HG02884 (cell line): ENCODE results near the gene HOXA13.

ENCODE experiments used
- ATAC-seq: cut with Tn5 transposase; IDR thresholded peaks from one replicate; pipeline ENCODE4 v1.9.1; 2021; ENCODE audit warnings: mild to moderate bottlenecking, moderate library complexity; ENCODE audit not compliant: unreplicated experiment

The HOXA13 gene

DNA sequence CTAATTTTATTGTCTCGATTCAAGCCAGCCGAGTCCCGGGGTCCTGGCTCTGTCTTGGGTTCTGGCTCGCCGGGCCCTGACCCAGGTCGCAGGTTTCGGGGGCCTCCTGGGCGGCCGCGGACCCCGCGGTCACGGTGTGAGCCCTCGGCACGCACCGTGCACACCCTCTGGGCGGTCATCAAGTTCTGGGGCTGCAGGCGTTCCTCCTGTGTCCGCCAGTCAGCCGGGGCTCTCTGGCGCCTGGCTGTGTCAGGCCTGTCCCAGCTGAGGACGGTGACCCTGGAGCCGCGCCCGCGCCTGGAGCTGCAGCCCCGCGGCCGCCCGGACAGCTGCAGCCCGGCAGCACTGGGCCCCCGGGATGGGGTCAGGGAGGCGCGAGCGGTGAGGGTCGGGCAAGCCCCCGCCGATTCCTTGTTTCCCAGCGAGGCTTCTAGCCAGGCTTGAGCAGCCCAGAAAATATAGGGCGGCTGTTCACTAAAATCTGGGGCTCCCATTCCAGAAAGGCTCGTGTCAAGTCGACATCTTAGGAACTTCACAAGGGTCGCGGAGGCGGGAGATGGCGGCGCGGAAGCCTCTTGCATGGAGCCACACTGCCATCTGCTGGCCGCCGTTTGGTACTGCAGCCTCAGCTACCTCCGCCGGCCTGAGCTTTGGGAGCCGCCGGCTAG, 39.2 kb downstream of the HOXA13 start:
- ATAC-seq = no peak

DNA sequence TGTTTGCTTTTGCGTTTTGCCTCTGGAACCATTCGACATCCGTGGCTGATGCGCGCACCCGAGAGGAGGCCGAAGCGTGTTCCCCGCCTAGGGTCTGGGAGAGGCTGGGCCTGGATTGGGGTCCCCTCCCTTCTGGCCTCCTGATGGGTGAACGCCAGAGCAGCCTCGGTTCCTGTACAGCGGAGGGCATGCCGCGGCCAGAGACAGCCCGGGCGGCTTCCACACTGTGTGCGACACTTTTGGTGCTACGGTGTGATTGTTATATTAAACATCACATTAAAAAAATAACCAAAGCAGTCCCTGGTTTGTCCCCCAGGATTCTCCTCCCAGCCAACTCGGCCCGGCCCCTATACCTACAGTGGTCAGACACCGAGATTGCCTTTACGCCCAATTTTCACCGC, 39.7 kb downstream of the HOXA13 start:
- ATAC-seq = no peak

DNA sequence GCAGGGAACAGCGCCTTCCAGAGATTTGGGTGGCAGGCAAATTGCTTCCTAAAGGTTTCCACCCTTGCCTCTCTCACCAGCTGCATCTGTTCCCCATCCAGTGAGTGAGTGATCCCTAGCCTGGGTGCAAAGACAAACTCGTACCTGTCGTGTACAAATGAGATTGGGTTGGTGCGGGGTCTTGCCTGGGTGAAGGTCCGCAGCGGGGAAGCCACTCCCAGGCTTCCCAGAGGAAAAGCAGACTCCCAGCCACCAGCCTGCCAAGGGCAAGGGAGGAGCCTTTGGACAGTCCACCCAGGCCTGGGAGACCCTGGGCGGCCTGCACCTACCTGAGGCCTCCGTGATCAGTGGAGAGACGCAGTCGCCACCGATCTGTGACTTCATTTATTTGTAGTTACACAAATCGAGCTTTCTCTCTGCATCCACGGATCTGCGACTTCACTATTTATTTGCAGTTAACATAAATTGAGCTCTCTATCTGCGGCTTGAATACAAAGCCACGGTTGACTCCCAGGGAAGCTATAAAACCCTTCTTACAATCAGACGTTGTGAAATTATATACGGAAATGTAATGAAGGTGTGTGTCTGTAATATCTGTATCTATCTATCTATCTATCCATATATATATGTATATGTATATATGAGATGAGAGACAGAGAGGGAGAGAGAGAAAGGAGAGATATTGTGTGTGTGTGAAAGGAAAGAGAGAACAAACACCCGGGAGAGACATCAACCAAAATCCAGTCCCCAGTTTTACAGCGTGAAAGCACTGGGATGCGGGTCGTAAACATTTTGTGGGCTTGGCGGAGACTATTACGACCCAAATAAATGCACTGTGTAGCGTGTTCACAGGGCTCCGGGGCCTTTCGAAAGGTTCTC, 40.4 kb downstream of the HOXA13 start:
- no peak for ATAC-seq

DNA sequence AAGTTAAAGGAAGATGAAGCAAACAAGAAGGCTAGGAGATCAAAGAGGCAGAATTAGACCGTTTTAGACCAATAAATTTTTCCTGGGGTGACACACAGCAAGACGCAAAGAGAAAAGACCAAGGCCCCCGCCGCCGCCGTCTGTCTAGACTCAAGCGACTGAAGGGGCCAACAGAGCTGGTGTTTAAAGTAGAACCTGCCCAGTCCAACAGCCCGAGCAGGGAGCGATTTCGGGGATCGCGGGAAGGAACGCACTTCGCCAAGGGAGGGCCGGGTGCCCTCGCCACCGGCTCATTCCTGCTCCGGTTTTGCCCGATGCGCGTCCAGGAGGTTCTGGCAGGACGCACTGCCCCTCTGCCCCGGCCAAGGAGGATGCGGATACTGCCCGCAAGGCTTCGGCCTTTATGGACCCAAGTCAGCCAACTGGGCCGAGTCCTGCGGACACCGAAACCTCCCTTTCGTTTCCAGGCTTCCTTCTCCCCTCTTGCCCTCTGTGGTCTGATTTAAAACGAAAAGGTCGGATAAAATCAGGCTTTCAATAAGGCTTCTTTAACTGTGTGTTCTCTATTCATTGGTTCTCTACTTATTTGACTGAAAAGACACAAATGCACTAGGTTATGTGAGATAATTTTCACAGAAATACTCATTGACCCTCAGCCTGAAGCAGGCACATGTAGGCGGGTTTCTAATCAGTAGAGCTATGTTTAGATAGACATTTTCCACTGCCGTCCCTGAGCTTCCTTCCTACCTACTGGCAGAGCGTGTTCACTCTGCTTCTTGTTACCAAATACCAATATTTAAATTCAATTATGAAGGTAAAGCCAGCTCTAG, 41.2 kb downstream of the HOXA13 start:
- no peak for ATAC-seq

DNA sequence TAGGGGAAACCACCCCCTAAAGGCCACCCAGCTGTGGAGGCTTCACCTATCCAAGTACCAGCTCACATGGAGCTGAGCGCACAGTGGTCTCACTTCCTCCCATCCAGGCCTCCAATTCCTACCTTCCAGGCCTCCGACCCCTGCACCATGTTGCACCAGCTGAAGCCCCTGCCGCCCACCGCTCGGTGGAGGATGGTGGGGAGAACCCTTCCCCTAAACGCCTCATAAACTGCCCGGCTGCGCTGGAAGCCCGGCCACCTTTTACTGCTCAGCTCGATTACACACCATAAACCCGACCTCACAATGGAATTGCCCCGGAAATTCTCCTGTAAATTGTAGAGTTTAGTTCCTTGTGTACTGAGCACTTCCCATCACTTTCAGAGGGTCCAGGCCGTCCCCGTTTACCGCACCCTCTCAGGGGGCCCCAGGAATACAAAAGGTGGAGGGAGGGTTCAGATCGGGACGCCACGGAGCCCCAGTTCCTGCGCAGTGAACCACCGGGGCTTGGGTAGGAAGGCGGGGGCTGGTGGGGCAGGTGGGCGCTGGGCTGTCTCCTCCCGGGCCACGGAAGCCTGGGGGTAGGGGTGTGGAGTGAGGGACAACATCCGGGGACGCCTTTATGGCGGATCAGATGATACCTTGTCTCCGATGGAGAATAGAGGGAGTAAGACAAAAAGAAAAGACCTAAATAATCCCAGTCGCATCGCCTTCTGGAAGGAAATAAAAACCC, 42.0 kb downstream of the HOXA13 start:
- no peak for ATAC-seq

DNA sequence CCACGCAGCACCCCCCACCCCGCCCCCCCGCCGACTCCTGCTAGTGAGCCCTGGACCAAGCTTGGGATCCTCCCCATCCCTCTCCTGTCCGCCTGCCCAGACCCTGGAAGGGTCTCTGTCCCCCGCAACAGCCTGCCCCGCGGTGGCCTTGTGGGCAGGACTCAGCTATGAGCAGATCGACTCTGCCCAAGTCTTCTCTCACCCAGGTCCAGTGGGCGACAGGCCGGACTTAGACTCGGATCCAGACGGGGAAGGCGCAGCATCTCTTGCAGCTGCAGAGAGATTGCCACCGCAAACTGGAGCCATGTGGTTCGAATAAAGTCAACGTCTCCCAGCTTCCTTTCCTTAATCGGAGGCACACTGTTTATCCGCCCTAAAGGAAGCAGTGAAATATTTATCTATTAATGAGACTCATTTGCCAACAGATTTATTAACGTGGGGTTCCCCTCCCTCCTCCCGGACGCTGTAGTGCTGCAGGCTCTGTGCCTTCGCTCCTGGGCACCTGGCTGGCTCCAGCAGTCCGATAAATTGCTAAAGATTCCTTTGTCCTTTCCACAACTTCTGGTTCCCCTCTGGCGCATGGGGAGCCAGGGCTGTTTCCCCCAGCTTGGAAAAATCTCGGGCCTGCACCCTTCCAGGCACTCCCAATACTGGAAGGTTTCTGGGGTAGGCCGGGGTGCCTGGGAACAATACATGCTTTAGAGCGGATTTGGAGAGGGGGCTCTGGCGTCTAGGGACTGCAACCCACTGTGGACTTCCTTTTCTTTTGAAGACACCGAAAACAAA, 42.8 kb downstream of the HOXA13 start:
- ATAC-seq = no peak

DNA sequence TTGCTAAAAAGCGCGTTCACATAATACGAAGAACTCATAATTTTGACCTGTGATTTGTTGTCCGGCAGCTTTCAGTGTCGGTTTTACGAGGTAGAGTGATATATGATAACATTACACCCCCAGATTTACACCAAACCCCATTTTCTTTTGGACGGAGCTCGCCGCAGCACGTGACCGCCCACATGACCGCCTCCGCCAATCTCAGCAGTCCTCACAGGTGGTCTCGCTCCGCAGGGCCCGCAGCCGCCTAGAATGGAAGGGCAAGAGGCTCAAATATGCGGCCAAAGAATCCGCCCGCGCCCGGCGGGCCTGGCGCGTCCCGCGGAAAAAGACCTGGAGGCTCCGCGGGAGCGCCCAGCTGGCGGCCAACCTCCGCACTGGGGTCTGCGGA, 43.4 kb downstream of the HOXA13 start, which contains the start of gene HOXA7:
Gene HOXA7 (minus strand): TSS at position 168 of the 391 bp plus-strand sequence. CDS start 130 bp downstream, at position 38.
- no peak for ATAC-seq

DNA sequence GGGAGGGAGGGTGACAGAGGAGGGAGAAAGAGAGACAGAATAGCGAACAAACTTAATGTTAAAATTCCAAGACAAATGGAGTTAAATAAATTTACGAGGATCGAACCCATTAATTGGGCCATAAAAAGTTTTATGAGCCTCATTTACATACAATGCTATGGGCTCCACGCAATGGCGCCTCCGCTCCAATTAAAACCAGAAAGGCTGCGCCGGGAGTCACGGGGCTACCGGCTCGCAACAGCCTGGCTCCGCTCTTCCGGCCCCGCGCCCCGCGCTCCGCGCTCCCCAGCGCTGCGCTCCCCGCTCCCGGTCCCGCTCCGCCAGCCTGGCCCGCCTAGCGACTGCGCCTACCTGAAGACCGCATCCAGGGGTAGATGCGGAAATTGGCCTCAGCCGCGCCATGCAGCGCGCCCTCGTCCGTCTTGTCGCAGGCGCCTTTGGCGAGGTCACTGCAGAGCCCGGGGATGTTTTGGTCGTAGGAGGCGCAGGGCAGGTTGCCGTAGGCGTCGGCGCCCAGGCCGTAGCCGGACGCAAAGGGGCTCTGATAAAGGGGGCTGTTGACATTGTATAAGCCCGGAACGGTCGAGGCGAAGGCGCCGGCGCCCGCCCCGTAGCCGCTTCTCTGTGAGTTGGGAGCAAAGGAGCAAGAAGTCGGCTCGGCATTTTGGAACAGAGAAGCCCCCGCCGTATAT, 43.9 kb downstream of the HOXA13 start:
- ATAC-seq = no peak

DNA sequence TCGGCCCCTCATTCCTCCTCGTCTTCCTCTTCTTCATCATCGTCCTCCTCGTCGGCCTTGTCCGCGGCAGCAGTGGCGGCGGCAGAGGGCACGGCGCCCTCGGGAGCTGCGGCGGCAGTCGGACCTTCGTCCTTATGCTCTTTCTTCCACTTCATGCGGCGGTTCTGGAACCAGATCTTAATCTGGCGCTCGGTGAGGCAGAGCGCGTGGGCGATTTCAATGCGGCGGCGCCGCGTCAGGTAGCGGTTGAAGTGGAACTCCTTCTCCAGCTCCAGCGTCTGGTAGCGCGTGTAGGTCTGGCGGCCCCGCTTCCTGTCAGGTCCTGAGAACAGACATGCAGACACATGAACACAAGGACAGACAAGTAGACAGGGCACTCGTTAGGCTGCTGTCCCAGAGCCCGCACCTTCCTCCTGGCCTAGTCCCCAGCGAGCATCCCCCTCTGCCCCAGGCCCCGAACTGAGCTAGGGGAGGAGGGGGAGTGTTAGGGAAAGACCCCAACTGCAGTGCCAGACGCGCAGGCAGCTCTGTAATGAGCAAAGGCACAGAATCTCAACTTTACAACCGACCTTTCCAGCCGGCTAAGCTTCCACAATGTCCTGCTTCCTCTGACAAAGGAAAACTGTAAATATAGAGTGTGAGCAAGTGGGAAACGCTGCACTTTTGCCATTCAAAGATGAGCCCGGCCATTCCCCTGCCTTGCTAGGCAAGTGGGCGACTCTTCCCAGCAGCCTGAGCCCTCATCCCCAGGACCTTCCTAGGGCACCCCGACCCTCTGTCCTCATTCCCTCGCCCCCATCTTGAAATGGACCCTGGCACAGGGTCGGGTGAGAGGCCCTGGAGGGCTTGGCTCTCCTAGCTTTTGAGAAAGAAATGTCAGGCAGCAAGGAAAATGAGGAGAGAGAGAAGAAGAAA, 44.7 kb downstream of the HOXA13 start:
- ATAC-seq = no peak

DNA sequence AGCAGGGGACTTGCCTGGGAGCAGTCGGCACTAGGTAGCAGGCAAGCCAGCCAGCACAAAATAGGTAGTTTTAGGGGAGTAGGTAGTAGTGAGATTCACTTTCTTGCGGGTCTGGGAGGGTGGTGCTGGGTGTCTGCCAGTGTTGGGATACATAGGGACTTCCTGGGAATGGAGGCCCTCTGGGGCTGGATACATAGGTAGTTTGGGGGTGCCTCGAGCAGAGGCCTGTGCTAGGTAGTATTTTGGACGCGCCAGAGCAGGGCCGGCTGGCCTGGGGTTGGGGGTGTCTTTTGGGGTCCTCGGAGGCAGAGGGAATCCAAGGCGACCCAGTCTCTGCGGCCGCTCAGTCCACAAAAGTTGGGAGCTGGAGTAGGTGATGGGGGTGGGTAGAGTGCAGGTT, 45.5 kb downstream of the HOXA13 start:
- ATAC-seq = no peak

DNA sequence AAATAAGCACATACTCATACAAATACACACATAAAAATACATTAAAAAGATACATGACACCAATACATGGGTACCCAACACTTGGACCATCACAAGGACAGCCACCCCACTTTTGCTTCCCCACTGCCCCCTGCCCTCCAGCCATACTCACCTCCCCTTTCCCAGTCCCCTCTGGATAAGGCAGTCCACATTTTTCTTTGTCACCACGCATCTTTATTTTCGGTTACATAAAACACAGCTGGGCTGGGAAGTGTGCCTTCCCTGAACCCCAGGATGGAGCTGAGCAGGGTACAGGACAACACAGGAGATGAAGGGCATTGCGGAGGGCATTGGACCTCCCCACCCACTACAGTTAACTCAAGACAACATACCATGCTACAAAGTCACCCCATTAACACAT, 46.4 kb downstream of the HOXA13 start:
- ATAC-seq = no peak

DNA sequence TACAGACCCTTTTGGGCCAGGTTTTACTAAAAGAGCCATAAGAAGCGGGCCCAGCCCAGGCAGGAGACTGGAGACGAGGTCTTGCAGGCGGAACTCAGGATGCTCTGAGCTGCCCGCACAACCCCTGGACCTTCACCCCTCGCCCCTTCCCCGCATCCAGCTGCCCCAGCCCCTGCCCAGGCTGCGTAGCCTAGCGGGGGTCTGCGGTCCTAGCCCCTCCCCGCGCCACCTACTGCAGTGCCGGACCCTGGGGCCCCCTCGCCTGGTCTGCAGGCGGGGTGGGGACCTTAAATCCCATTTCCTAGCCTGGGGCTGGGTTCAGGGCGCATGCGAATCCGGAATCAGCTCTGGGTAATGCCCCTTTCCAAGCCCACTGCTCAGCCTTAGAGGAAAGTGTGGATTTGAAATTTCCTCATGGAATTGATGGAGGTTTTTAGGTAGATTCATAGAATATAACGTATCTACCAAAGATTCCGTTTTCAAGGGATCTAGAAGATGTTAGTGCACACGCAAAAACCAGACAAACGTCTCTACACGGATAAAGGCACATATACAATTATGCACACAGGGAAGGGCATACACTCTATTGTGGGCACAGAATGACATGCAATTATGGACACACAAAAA, 47.0 kb downstream of the HOXA13 start:
- ATAC-seq = no peak

DNA sequence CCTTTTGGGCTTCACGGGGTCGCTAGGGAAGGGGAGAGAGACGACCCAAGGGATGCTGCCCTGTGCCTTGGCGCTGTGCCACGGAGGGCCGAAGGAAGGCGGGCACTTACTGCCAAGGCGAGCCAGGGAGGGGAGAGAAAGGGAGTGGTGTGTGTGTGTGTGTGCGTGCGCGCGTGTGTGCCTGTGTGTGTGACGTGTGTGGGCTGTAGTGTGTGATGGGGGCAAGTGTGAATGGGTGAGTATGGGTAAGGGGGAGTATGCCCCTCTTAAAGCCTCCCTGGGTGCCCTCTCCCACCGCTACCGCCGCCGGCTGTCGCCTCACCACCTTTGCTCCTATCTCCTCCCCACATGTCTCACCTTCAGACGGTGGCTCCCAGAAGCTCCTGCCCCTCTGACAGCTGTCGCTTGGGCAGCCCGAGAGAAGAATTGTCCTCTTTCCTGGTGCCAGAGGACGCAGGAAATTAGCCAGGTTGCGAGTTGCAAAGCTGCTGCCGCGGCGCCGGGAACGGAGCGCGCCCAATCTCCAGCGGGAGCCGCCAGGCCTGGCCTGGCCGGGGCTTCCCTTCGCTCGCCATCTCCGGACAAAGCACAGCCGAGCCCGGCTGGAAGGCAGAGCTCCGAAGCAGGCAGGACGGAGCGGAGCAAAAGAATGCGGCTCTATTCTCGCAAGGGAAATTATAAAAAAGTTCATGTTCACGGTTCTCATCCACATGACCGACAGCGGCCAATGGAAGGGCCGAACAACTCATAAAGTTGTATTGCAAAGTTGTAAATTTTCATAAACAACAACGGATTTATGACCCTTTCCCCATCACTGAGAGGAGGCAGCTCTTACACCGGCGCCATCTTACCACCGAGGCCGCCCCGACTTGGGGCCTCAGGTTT, 47.7 kb downstream of the HOXA13 start, which contains the start of gene HOXA3:
Gene HOXA3 (minus strand): TSS at position 653 of the 885 bp plus-strand sequence. CDS start 41,943 bp downstream, outside the sequence.
- ATAC-seq = no peak

DNA sequence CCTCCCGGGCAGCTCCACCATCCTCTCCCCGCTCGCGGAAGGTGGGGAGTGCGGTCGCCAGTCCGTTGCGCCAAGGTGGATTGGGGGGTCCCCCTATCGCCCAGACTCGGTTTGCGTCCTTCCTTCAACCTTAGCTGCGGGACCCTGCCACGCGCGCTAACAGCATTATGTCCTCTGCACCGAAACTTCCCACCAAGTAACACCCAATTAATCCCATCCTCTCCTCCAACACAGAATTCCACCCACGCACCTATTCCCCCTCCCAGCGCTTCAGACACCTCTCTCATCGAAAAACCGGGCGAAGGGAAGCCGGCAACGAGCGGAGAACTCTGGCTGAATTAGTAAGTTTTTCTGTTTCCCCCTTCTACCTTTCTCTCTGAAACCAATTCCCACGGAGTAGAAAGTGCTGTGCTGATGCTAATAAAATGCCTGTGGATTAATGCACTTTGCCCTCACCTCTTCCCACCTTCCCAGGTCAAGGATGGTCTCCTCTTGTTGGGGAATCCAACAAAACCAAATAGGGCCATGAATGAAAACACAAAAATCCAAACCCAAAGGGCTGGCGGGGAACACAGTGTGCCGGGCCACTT, 48.5 kb downstream of the HOXA13 start:
- ATAC-seq = no peak

DNA sequence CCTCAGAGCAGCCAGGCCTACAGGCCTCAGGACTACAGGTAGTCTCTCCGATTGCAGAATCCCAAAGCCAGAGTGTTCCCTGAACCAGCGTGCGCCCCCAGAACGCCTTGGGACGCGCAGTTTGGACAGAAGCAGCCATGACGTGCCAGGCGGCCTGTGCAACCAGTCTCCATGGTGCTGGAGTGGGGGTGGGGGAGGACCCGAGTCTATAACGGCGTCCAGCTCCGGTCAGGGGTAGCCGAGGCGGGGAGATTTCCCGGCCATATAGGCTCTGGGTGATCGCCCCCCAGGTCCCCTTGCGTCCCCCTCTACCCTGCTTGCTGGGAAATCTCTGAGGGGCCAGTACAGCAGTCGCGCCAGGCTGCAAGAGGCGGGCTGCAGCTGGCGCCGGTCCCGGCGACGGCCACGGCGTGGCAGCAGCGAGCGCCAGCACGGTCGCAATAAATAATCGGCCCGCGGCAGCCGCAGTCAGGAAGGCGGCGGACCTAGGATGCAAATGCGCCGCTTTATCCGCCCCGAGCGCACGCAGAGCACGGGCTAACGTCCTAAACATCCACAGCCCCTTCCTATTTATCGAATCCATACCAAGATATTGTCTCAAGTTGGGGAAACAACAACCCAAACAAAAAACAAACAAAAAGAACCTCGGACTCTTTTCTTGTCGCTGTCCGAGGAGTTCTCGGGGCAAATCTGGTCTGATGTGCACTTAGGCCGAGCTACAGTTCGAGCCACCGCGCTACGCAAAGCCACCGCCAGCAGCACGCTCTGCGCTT, 49.1 kb downstream of the HOXA13 start:
- ATAC-seq = peak; percentile 71
